GM10847 (cell line): Measurements from ENCODE around the gene UTP20.

Experiments
- POLR2A ChIP-seq: IDR thresholded peaks from 2 replicates; pipeline ENCODE4 v1.6.1; 2011; ENCODE audit not compliant: insufficient read length; ENCODE audit errors: extremely low read depth

The UTP20 gene

GRCh38 chr12:101379149-101379548 lies 99.2 kb downstream of the UTP20 start:
- no peak for TF ChIP-seq POLR2A

GRCh38 chr12:101407049-101407435 lies 127.1 kb downstream of the UTP20 start:
- no peak for TF ChIP-seq POLR2A

GRCh38 chr12:101407436-101408345 lies 127.8 kb downstream of the UTP20 start, which contains the start of gene ARL1:
ARL1 (minus strand) TSS chr12:101407772; CDS start chr12:101407645, 127 bp downstream.
- TF ChIP-seq POLR2A = peak; percentile 37

- TF ChIP-seq POLR2A = no peak
These were observed 134.7 kb downstream of the UTP20 start for GRCh38 chr12:101414533-101415119.

GRCh38 chr12:101415228-101415627 lies 135.3 kb downstream of the UTP20 start:
- no peak for TF ChIP-seq POLR2A

GRCh38 chr12:101424620-101425019 lies 144.7 kb downstream of the UTP20 start:
- TF ChIP-seq POLR2A = no peak

GRCh38 chr12:101430456-101430855 lies 150.6 kb downstream of the UTP20 start:
- TF ChIP-seq POLR2A = no peak

GRCh38 chr12:101436136-101436535 lies 156.2 kb downstream of the UTP20 start:
- no peak for TF ChIP-seq POLR2A
